Coronary artery (tissue), 2 donors: ENCODE results near the gene LRTM2.

ENCODE experiments used
- DNase-seq: peaks from one replicate; pipeline ENCODE4 v3.0.0-alpha.2; 2017; ENCODE audit warnings: low spot score
- H3K27ac ChIP-seq, 2 donors: fragments of 200-600 bp; sonication (generic); one replicate each; pipeline ENCODE4 v1.5.1; 2016 to 2019
- H3K4me3 ChIP-seq: fragments of 200-600 bp; sonication (generic); 2 replicates; pipeline ENCODE4 v1.5.1; 2016; ENCODE audit warnings: mild to moderate bottlenecking, moderate library complexity
- CTCF ChIP-seq: fragments of 200-600 bp; sonication (generic); IDR thresholded peaks from one replicate; pipeline ENCODE4 v1.5.1; 2019; ENCODE audit warnings: antibody characterized with exemption

LRTM2 gene

GRCh38 chr12:1804545-1805332 lies 15.6 kb upstream of the LRTM2 start:
- Histone ChIP-seq H3K27ac (no peak overlapping the region), H3K4me3 (no peak overlapping the region)
- TF ChIP-seq CTCF: no peak
- no peak for DNase-seq

GRCh38 chr12:1805441-1806081 lies 14.8 kb upstream of the LRTM2 start:
- Histone ChIP-seq H3K4me3 (no peak overlapping the region), H3K27ac (no peak overlapping the region)
- DNase-seq: no peak
- TF ChIP-seq CTCF: no peak

- DNase-seq: no peak
- peak overlapping the region in 1 of 2 donors; percentile 19 for H3K27ac ChIP-seq
- H3K4me3 ChIP-seq: no peak overlapping the region
- no peak for TF ChIP-seq CTCF
These were observed 13.9 kb upstream of the LRTM2 start for GRCh38 chr12:1806301-1807086.

GRCh38 chr12:1807087-1807860 lies 13.1 kb upstream of the LRTM2 start:
- Histone ChIP-seq H3K27ac (no peak overlapping the region), H3K4me3 (no peak overlapping the region)
- DNase-seq: no peak
- no peak for TF ChIP-seq CTCF

- no peak for DNase-seq
- H3K27ac ChIP-seq: no peak overlapping the region
These were observed 12.1 kb upstream of the LRTM2 start for GRCh38 chr12:1808036-1808797.

More at GRCh38 chr12:1808036-1808797, 12.1 kb upstream of the LRTM2 start:
- H3K4me3 ChIP-seq: no peak overlapping the region
- no peak for TF ChIP-seq CTCF
